ENCODE results near the gene SLC40A1.

DNA sequence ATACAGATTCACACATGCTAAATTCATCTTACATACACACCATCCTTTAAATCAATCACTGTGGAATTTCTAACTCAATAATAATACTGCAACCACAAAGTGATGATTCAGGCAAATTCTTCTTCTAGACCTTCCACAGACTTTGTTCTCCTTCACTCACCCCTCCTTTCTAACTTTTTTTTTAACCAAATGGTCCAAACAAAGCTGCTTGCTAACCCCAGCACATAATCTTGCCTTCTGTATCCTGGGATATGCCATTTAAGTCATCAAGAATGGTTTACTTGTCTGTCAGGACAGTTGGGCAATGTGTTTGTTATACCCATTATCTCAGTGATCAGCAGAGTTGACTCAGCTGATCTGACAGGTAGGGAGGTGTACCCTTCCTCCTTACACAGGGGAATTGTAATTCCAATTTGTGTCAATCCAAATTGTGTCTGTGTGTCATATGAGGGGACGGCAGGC lies 10.0 kb downstream of the SLC40A1 start:
- TF ChIP-seq GATA2 (IDR thresholded peaks at IDR 0.05; ENCODE audit: insufficient read depth, insufficient read length, low read depth, low read length): no peak
- no peak for TF ChIP-seq EZH2 (IDR thresholded peaks at IDR 0.05; ENCODE audit: borderline replicate concordance, low read depth, low read length, severe bottlenecking)
